K562 (cell line): ENCODE results near the gene PRR14L. TPM values are rescaled to one million over a fixed set of nuclear protein-coding genes. Genes with fewer than 3 reads are reported as not detected.

Experiments
- MED1 ChIP-seq: sonication (generic); formaldehyde crosslinking; IDR thresholded peaks from 2 replicates; pipeline ENCODE4 v1.8.1; 2023; ENCODE audit warnings: missing genetic modification reagents, borderline replicate concordance
- POLR2AphosphoS2 ChIP-seq: IDR thresholded peaks from 2 replicates; pipeline ENCODE4 v1.6.1; 2012; ENCODE audit warnings: low read length, improper control_type of control experiment
- POLR3A ChIP-seq: IDR thresholded peaks from 2 replicates; pipeline ENCODE4 v1.6.1; 2011; ENCODE audit warnings: borderline replicate concordance, mild to moderate bottlenecking, moderate library complexity; ENCODE audit not compliant: insufficient read length, insufficient read depth; ENCODE audit errors: extremely low read depth
- RBM15 ChIP-seq: fragments of 200-400 bp; formaldehyde crosslinking; IDR thresholded peaks from 2 replicates; pipeline ENCODE4 v1.6.1; 2018; ENCODE audit warnings: mild to moderate bottlenecking, low read length, moderate library complexity; ENCODE audit not compliant: insufficient read depth
- RCOR1 ChIP-seq, 2 experiments: IDR thresholded peaks; 2 replicates each; pipeline ENCODE4 v1.6.1; 2012; ENCODE audit warnings: low read depth in 2 of 2, low read length in 2 of 2, borderline replicate concordance in 1 of 2, improper control_type of control experiment in 1 of 2
- TCF7 ChIP-seq: sonication (generic); IDR thresholded peaks from 2 replicates; pipeline ENCODE4 v1.6.1; 2016; ENCODE audit warnings: antibody characterized with exemption, borderline replicate concordance
- ZBTB7A ChIP-seq: IDR thresholded peaks from 2 replicates; pipeline ENCODE4 v1.6.1; 2011; ENCODE audit warnings: low read depth, mild to moderate bottlenecking, low read length, moderate library complexity, borderline replicate concordance; ENCODE audit not compliant: control insufficient read depth
- ZNF551 ChIP-seq: fragments of 250-450 bp; sonication (Bioruptor Pico); IDR thresholded peaks from 2 replicates; pipeline ENCODE4 v1.5.0; 2021; ENCODE audit warnings: mild to moderate bottlenecking, moderate library complexity
- ZNF644 ChIP-seq: fragments of 200-800 bp; sonication (Bioruptor generic); IDR thresholded peaks from 2 replicates; pipeline ENCODE4 v1.6.1; 2016; ENCODE audit warnings: low read depth, missing genetic modification characterization, missing compliant biosample characterization
- polyA plus RNA-seq, 8 experiments: library from polyadenylated mRNA; depleted of rRNA in 4 of 8; stranded (reverse) in 5 of 8; unstranded in 3 of 8; fragments of >200 nt; fragmentation: Nextera tagmentation in 2 of 8; fragmentation: Illumina TruSeq in 1 of 8; extraction: Ambion mirVana in 2 of 8; extraction: Trizol in 1 of 8; gene quantifications; 2 replicates each; pipeline versions ENCODE4 v1.2.1 to v1.2.3, GENCODE V29; 2011 to 2014; ENCODE audit warnings: inconsistent platforms in 1 of 8, missing spikeins in 1 of 8
- total RNA-seq, 7 experiments: library from RNA; depleted of rRNA in 6 of 7; stranded (reverse); fragments of >200 nt in 6 of 7; fragmentation: Illumina TruSeq in 2 of 7; extraction: Trizol in 2 of 7; gene quantifications; 2 replicates each; pipeline versions ENCODE4 v1.2.1 to v1.2.3, GENCODE V29; 2011 to 2021; ENCODE audit warnings: low replicate concordance in 1 of 7
- TF ChIP-seq, protein P1 (sequence below), 2 experiments: fragments of 450-650 bp; IDR thresholded peaks; 2 replicates each; pipeline ENCODE4 v1.6.1; 2018; ENCODE audit warnings: mild to moderate bottlenecking in 2 of 2, low read depth in 1 of 2; ENCODE audit not compliant: partially characterized antibody in 2 of 2
- TF ChIP-seq, protein P2 (sequence below): sonication (generic); formaldehyde crosslinking; IDR thresholded peaks from 2 replicates; pipeline ENCODE4 v1.8.1; 2022; ENCODE audit warnings: missing genetic modification reagents
- TF ChIP-seq, protein P3 (sequence below): sonication (generic); formaldehyde crosslinking; IDR thresholded peaks from 2 replicates; pipeline ENCODE4 v1.8.0; 2022; ENCODE audit warnings: mild to moderate bottlenecking, missing genetic modification reagents
- TF ChIP-seq, protein P4 (sequence below): fragments of 450-650 bp; IDR thresholded peaks from 2 replicates; pipeline ENCODE4 v1.6.1; 2018; ENCODE audit not compliant: partially characterized antibody
- TF ChIP-seq, protein P5 (sequence below): IDR thresholded peaks from 2 replicates; pipeline ENCODE4 v1.6.1; 2016; ENCODE audit warnings: missing genetic modification characterization, missing compliant biosample characterization

Gene PRR14L
- total and polyA plus RNA-seq, 9 of the 15 experiments (the other 6 are each of a cell fraction or from before 2014, with no cell fraction given) = 2.8 to 36.3 (median 12.3) TPM

DNA sequence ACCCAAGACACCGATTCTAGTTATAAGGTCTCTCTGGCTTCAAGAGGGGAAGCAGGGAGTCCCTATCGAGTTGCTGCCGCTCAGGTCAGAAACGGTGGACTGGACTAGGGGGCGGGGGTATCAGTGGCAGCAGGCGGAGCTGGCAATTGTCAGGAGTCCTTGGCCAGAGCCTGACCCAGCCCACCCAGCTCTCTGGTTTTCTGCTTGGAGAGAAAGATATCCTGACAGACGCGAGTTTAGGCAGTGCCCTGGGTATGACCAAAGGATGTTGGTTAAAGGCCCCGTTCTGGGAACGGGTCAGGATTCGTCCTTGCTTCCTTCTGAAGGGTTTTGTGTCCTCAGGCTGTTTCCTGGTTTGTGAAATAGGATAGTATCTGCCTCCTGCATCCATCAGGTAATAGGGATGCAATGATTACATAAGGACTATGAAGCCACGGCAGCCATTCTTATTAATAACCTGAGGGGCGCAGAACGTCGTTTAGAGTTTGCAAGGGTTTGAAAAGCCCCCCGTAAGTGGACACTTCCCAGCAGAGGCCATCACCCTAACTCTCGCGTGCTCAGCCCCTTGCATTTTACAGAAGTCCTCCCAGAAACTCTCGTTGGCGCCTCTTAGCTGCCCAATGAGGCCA is 3.2 kb upstream of the PRR14L start (continued):
- TF ChIP-seq ZBTB7A (peak; percentile 73; the same call in 1 of the 2 replicates), ZNF551 (CRISPR knock-in tag) (no peak), MED1 (CRISPR knock-in tag) (no peak), POLR2AphosphoS2 (no peak), RBM15 (no peak), POLR3A (no peak), RCOR1 (IDR thresholded peaks at IDR 0.05; ENCODE audit: borderline replicate concordance in 1 of 2, low read depth in 2 of 2, low read length in 2 of 2) (peak in 1 of 2 experiments; percentile 5; a peak in 1 of 4 replicates), ZNF644 (peak; percentile 47; the same call in 1 of the 2 replicates), TCF7 (no peak)
- TF ChIP-seq, protein P1, sequence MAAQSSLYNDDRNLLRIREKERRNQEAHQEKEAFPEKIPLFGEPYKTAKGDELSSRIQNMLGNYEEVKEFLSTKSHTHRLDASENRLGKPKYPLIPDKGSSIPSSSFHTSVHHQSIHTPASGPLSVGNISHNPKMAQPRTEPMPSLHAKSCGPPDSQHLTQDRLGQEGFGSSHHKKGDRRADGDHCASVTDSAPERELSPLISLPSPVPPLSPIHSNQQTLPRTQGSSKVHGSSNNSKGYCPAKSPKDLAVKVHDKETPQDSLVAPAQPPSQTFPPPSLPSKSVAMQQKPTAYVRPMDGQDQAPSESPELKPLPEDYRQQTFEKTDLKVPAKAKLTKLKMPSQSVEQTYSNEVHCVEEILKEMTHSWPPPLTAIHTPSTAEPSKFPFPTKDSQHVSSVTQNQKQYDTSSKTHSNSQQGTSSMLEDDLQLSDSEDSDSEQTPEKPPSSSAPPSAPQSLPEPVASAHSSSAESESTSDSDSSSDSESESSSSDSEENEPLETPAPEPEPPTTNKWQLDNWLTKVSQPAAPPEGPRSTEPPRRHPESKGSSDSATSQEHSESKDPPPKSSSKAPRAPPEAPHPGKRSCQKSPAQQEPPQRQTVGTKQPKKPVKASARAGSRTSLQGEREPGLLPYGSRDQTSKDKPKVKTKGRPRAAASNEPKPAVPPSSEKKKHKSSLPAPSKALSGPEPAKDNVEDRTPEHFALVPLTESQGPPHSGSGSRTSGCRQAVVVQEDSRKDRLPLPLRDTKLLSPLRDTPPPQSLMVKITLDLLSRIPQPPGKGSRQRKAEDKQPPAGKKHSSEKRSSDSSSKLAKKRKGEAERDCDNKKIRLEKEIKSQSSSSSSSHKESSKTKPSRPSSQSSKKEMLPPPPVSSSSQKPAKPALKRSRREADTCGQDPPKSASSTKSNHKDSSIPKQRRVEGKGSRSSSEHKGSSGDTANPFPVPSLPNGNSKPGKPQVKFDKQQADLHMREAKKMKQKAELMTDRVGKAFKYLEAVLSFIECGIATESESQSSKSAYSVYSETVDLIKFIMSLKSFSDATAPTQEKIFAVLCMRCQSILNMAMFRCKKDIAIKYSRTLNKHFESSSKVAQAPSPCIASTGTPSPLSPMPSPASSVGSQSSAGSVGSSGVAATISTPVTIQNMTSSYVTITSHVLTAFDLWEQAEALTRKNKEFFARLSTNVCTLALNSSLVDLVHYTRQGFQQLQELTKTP (IDR thresholded peaks at IDR 0.05; ENCODE audit: low read depth in 1 of 2, partially characterized antibody in 2 of 2) = peak in 1 of 2 experiments; percentile 69
- TF ChIP-seq, protein P2, sequence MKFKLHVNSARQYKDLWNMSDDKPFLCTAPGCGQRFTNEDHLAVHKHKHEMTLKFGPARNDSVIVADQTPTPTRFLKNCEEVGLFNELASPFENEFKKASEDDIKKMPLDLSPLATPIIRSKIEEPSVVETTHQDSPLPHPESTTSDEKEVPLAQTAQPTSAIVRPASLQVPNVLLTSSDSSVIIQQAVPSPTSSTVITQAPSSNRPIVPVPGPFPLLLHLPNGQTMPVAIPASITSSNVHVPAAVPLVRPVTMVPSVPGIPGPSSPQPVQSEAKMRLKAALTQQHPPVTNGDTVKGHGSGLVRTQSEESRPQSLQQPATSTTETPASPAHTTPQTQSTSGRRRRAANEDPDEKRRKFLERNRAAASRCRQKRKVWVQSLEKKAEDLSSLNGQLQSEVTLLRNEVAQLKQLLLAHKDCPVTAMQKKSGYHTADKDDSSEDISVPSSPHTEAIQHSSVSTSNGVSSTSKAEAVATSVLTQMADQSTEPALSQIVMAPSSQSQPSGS (CRISPR knock-in tag) = no peak
- TF ChIP-seq, protein P3, sequence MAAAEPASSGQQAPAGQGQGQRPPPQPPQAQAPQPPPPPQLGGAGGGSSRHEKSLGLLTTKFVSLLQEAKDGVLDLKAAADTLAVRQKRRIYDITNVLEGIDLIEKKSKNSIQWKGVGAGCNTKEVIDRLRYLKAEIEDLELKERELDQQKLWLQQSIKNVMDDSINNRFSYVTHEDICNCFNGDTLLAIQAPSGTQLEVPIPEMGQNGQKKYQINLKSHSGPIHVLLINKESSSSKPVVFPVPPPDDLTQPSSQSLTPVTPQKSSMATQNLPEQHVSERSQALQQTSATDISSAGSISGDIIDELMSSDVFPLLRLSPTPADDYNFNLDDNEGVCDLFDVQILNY = no peak
- TF ChIP-seq, protein P4, sequence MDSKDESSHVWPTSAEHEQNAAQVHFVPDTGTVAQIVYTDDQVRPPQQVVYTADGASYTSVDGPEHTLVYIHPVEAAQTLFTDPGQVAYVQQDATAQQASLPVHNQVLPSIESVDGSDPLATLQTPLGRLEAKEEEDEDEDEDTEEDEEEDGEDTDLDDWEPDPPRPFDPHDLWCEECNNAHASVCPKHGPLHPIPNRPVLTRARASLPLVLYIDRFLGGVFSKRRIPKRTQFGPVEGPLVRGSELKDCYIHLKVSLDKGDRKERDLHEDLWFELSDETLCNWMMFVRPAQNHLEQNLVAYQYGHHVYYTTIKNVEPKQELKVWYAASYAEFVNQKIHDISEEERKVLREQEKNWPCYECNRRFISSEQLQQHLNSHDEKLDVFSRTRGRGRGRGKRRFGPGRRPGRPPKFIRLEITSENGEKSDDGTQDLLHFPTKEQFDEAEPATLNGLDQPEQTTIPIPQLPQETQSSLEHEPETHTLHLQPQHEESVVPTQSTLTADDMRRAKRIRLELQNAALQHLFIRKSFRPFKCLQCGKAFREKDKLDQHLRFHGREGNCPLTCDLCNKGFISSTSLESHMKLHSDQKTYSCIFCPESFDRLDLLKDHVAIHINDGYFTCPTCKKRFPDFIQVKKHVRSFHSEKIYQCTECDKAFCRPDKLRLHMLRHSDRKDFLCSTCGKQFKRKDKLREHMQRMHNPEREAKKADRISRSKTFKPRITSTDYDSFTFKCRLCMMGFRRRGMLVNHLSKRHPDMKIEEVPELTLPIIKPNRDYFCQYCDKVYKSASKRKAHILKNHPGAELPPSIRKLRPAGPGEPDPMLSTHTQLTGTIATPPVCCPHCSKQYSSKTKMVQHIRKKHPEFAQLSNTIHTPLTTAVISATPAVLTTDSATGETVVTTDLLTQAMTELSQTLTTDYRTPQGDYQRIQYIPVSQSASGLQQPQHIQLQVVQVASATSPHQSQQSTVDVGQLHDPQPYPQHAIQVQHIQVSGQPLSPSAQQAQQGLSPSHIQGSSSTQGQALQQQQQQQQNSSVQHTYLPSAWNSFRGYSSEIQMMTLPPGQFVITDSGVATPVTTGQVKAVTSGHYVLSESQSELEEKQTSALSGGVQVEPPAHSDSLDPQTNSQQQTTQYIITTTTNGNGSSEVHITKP = peak; percentile 92
- TF ChIP-seq, protein P5, sequence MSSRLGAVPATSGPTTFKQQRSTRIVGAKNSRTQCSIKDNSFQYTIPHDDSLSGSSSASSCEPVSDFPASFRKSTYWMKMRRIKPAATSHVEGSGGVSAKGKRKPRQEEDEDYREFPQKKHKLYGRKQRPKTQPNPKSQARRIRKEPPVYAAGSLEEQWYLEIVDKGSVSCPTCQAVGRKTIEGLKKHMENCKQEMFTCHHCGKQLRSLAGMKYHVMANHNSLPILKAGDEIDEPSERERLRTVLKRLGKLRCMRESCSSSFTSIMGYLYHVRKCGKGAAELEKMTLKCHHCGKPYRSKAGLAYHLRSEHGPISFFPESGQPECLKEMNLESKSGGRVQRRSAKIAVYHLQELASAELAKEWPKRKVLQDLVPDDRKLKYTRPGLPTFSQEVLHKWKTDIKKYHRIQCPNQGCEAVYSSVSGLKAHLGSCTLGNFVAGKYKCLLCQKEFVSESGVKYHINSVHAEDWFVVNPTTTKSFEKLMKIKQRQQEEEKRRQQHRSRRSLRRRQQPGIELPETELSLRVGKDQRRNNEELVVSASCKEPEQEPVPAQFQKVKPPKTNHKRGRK (tag) = no peak
